Effector memory CD4-positive, alpha-beta T cell (primary cell): Measurements from ENCODE around the gene RANBP3L.
"Not testable (repeated sequence)": the region's sequence is repeated elsewhere in the genome, so short reads cannot be mapped to it uniquely, and the experiment has no call there.

Experiments
- DNase-seq, 3 donors: peaks; one replicate each; pipeline ENCODE4 v3.0.0-alpha.2; 2020
- H3K27ac ChIP-seq: 2 replicates; pipeline ENCODE4 v1.7.0; 2013; ENCODE audit warnings: mild to moderate bottlenecking, low read length, moderate library complexity; ENCODE audit not compliant: insufficient read depth, poor library complexity, severe bottlenecking
- H3K27me3 ChIP-seq: replicated peaks from 2 replicates; pipeline ENCODE4 v1.7.0; 2013; ENCODE audit warnings: mild to moderate bottlenecking, low read length; ENCODE audit not compliant: insufficient read depth, control insufficient read depth, poor library complexity, severe bottlenecking
- H3K36me3 ChIP-seq: 2 replicates; pipeline ENCODE4 v1.7.0; 2013; ENCODE audit warnings: mild to moderate bottlenecking, low read length, moderate library complexity; ENCODE audit not compliant: control insufficient read depth, insufficient read depth
- H3K4me1 ChIP-seq: 2 replicates; pipeline ENCODE4 v1.7.0; 2013; ENCODE audit warnings: low read length, mild to moderate bottlenecking; ENCODE audit not compliant: control insufficient read depth, insufficient read depth, poor library complexity, severe bottlenecking
- H3K4me3 ChIP-seq: 2 replicates; pipeline ENCODE4 v1.7.0; 2013; ENCODE audit warnings: low read length, low read depth, mild to moderate bottlenecking; ENCODE audit not compliant: insufficient read depth, poor library complexity, severe bottlenecking
- H3K9me3 ChIP-seq: 2 replicates; pipeline ENCODE4 v1.7.0; 2013; ENCODE audit warnings: mild to moderate bottlenecking, low read length, moderate library complexity; ENCODE audit not compliant: control insufficient read depth

The RANBP3L gene

GRCh38 chr5:36285837-36286615 is 15.7 kb downstream of the RANBP3L start:
- no peaks in the 10 kb centered on the region for H3K36me3 ChIP-seq
- no peak overlapping the region for H3K27ac ChIP-seq
- H3K4me3 ChIP-seq, result no peak overlapping the region
- DNase-seq, result no peak
- H3K9me3 ChIP-seq, result no peaks in the 10 kb centered on the region
- H3K27me3 ChIP-seq, result no peaks in the 10 kb centered on the region
- H3K4me1 ChIP-seq, result no peaks in the 10 kb centered on the region

DNA sequence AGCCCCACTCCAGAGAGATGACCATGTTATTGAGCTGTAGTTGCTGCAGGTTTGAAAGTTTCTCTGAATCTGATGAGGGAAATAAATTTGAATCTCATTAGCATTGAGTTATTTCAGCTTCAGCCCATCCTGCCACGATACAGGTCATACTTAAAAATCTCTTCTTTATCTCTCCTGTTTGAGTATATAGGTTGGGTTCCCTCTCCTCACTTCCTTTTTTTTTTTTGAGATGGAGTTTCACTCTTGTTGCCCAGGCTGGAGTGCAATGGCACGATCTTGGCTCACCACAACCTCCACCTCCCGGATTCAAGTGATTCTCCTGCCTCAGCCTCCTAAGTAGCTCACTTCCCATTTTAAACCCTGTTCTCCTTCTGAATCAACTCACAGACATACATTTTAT is 17.9 kb downstream of the RANBP3L start:
- not testable (repeated sequence) for H3K27ac ChIP-seq, DNase-seq, H3K36me3 ChIP-seq, H3K4me1 ChIP-seq, H3K4me3 ChIP-seq, H3K27me3 ChIP-seq, H3K9me3 ChIP-seq

GRCh38 chr5:36281626-36282025 is 20.1 kb downstream of the RANBP3L start:
- H3K4me3 ChIP-seq, result no peak overlapping the region
- no peaks in the 10 kb centered on the region for H3K36me3 ChIP-seq
- no peaks in the 10 kb centered on the region for H3K27me3 ChIP-seq
- H3K9me3 ChIP-seq, result no peaks in the 10 kb centered on the region
- no peak overlapping the region for H3K27ac ChIP-seq
- no peak for DNase-seq
- no peaks in the 10 kb centered on the region for H3K4me1 ChIP-seq

GRCh38 chr5:36279054-36279698 is 22.5 kb downstream of the RANBP3L start:
- Histone ChIP-seq H3K4me1 (no peaks in the 10 kb centered on the region), H3K27me3 (no peaks in the 10 kb centered on the region)

DNA sequence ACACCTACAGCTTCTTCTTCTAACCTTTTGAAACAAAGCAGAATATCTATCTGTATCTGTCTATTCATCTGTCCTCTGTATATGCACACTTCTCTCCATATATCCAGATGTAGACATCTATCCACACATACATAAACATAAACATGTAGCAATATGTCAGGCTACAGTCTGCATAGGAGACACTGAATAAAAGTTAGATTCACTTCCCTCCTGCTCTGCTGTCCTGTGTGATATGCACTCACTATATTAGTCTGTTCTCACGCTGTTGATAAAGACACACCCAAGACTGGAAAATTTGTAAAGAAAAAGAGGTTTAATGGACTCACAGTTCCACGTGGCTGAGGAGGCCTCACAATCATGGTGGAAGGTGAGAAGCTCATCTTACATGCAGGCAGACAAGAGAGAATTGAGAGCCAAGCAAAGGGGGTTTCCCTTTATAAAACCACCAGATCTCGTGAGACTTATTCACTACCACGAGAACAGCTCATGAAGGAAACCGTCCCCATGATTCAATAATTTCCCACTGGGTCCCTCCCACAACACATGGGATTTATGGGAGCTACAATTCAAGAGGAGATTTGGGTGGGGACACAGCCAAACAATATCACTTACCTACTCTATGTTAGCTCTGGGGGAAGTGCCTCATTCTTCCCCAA is 24.1 kb downstream of the RANBP3L start:
- H3K9me3 ChIP-seq, result no peaks in the 10 kb centered on the region
- no peak for DNase-seq
- H3K27ac ChIP-seq, result no peak overlapping the region
- H3K27me3 ChIP-seq, result no peaks in the 10 kb centered on the region
- H3K4me3 ChIP-seq, result no peak overlapping the region
- no peaks in the 10 kb centered on the region for H3K36me3 ChIP-seq
- no peaks in the 10 kb centered on the region for H3K4me1 ChIP-seq

More at GRCh38 chr5:36279054-36279698, 22.5 kb downstream of the RANBP3L start:
- Histone ChIP-seq H3K27ac (no peak overlapping the region), H3K4me3 (no peak overlapping the region), H3K36me3 (no peaks in the 10 kb centered on the region), H3K9me3 (no peaks in the 10 kb centered on the region)
- DNase-seq, result no peak

- H3K27ac ChIP-seq, result no peak overlapping the region
- no peaks in the 10 kb centered on the region for H3K4me1 ChIP-seq
- no peaks in the 10 kb centered on the region for H3K9me3 ChIP-seq
- no peak overlapping the region for H3K4me3 ChIP-seq
- DNase-seq, result no peak
- no peaks in the 10 kb centered on the region for H3K36me3 ChIP-seq
- H3K27me3 ChIP-seq, result no peaks in the 10 kb centered on the region
Observed at GRCh38 chr5:36276864-36277263, 24.8 kb downstream of the RANBP3L start.

- Histone ChIP-seq H3K36me3 (no peaks in the 10 kb centered on the region), H3K27ac (no peak overlapping the region), H3K4me3 (no peak overlapping the region), H3K4me1 (no peaks in the 10 kb centered on the region), H3K9me3 (no peaks in the 10 kb centered on the region), H3K27me3 (no peaks in the 10 kb centered on the region)
- DNase-seq, result no peak
Observed at GRCh38 chr5:36273809-36274526, 27.7 kb downstream of the RANBP3L start.

GRCh38 chr5:36272136-36272690 is 29.5 kb downstream of the RANBP3L start:
- Histone ChIP-seq H3K9me3 (no peaks in the 10 kb centered on the region), H3K27ac (no peak overlapping the region), H3K4me3 (no peak overlapping the region), H3K27me3 (no peaks in the 10 kb centered on the region), H3K36me3 (no peaks in the 10 kb centered on the region), H3K4me1 (no peaks in the 10 kb centered on the region)
- no peak for DNase-seq

- no peaks in the 10 kb centered on the region for H3K27me3 ChIP-seq
- H3K4me3 ChIP-seq, result no peak overlapping the region
- H3K9me3 ChIP-seq, result no peaks in the 10 kb centered on the region
- no peaks in the 10 kb centered on the region for H3K36me3 ChIP-seq
- H3K4me1 ChIP-seq, result no peaks in the 10 kb centered on the region
- H3K27ac ChIP-seq, result no peak overlapping the region
- DNase-seq, result no peak
Observed at GRCh38 chr5:36270876-36271575, 30.7 kb downstream of the RANBP3L start.
